Mesothelial cell of epicardium (in vitro differentiated cells): ENCODE data around the gene COA6. TPM values are rescaled to one million over a fixed set of nuclear protein-coding genes. Genes with fewer than 3 reads are reported as not detected.

Experiments used
- DNase-seq, 2 experiments: peaks; one replicate each; pipeline ENCODE4 v3.0.0; 2021; ENCODE audit warnings: low spot score in 2 of 2; ENCODE audit not compliant: unreplicated experiment in 2 of 2
- H3K27ac Mint-ChIP-seq: 2 replicates; pipeline ENCODE4 v1.8.0; 2021; ENCODE audit warnings: mixed read lengths
- H3K27me3 Mint-ChIP-seq: 2 replicates; pipeline ENCODE4 v1.8.0; 2021; ENCODE audit warnings: low read depth, mixed read lengths
- H3K36me3 Mint-ChIP-seq: 2 replicates; pipeline ENCODE4 v1.8.0; 2021; ENCODE audit warnings: mixed read lengths
- H3K4me1 Mint-ChIP-seq: 2 replicates; pipeline ENCODE4 v1.8.0; 2021; ENCODE audit warnings: mixed read lengths
- H3K4me3 Mint-ChIP-seq: 2 replicates; pipeline ENCODE4 v1.8.0; 2021; ENCODE audit warnings: mild to moderate bottlenecking, moderate library complexity, mixed read lengths
- H3K9me3 Mint-ChIP-seq: 2 replicates; pipeline ENCODE4 v1.8.0; 2021; ENCODE audit warnings: mixed read lengths
- CTCF ChIP-seq: fragments of 200-600 bp; sonication (generic); IDR thresholded peaks from one replicate; pipeline ENCODE4 v1.5.0; 2021; ENCODE audit warnings: antibody characterized with exemption; ENCODE audit not compliant: unreplicated experiment
- total RNA-seq: library from RNA; stranded (reverse); gene quantifications from 3 replicates; pipeline ENCODE4 v1.2.1, GENCODE V29; 2021

COA6 gene
- total RNA-seq, 1 donor from 2014 or later, result 23.2 TPM

GRCh38 chr1:234433563-234434285 lies 60.5 kb downstream of the COA6 start:
- Mint-ChIP-seq H3K27ac (no peak overlapping the region), H3K4me1 (peaks cover 4% of the 10 kb centered on the region), H3K4me3 (no peak overlapping the region), H3K27me3 (no peaks in the 10 kb centered on the region), H3K36me3 (peaks cover 32% of the 10 kb centered on the region), H3K9me3 (peaks cover 5% of the 10 kb centered on the region)
- DNase-seq, result no peak
- TF ChIP-seq CTCF, result no peak

Other genes starting within 250 kb of the COA6 start
- 66.0 to 69.8 TPM (median 66.1 TPM) in 3 replicates for gene TARBP1, start 105.7 kb downstream of the COA6 start, total RNA-seq
- gene IRF2BP2, start 236.7 kb downstream of the COA6 start, total RNA-seq, result 130 to 134 TPM (median 130 TPM) in 3 replicates